SK-N-SH treated with all-trans-retinoic acid at 6 μM for 48 hours (cell line): ENCODE data around the gene CHMP2B.

ENCODE experiments used
- ATAC-seq: fragments of 200-7000 bp; cut with Tn5 transposase; 3 replicates; pipeline ENCODE4 v1.9.1; 2020; ENCODE audit warnings: mild to moderate bottlenecking, moderate library complexity
- ARNTL ChIP-seq: fragments of 450-650 bp; formaldehyde crosslinking; IDR thresholded peaks from 2 replicates; pipeline ENCODE4 v1.5.0; 2020; ENCODE audit warnings: low read depth, mild to moderate bottlenecking, moderate library complexity, borderline replicate concordance
- BACH2 ChIP-seq: fragments of 250-450 bp; sonication (Bioruptor Pico); IDR thresholded peaks from 2 replicates; pipeline ENCODE4 v1.9.0; 2021; ENCODE audit warnings: mild to moderate bottlenecking, borderline replicate concordance
- CREB5 ChIP-seq: fragments of 250-450 bp; sonication (Bioruptor Pico); IDR thresholded peaks from 2 replicates; pipeline ENCODE4 v1.5.1; 2020; ENCODE audit warnings: low read depth, mild to moderate bottlenecking, moderate library complexity
- CSDC2 ChIP-seq: fragments of 250-450 bp; sonication (Bioruptor Pico); IDR thresholded peaks from 2 replicates; pipeline ENCODE4 v1.5.0; 2020; ENCODE audit warnings: mild to moderate bottlenecking, moderate library complexity
- CSRNP3 ChIP-seq: fragments of 250-450 bp; sonication (Bioruptor Pico); IDR thresholded peaks from 2 replicates; pipeline ENCODE4 v1.5.1; 2021; ENCODE audit warnings: mild to moderate bottlenecking, moderate library complexity
- ESRRG ChIP-seq: fragments of 250-450 bp; sonication (Bioruptor Pico); IDR thresholded peaks from 2 replicates; pipeline ENCODE4 v1.6.1; 2021; ENCODE audit warnings: mild to moderate bottlenecking
- GLIS3 ChIP-seq: fragments of 250-450 bp; sonication (Bioruptor Pico); IDR thresholded peaks from 2 replicates; pipeline ENCODE4 v1.5.0; 2020; ENCODE audit warnings: mild to moderate bottlenecking, moderate library complexity
- ISL1 ChIP-seq: fragments of 250-450 bp; sonication (Bioruptor Pico); IDR thresholded peaks from 2 replicates; pipeline ENCODE4 v2.1.2; 2022; ENCODE audit warnings: mild to moderate bottlenecking, moderate library complexity
- OSR1 ChIP-seq: fragments of 250-450 bp; sonication (Bioruptor Pico); IDR thresholded peaks from 2 replicates; pipeline ENCODE4 v1.8.0; 2022; ENCODE audit warnings: moderate library complexity, mild to moderate bottlenecking, inconsistent platforms
- PPARA ChIP-seq: fragments of 250-450 bp; sonication (Bioruptor Pico); IDR thresholded peaks from 2 replicates; pipeline ENCODE4 v1.5.0; 2020; ENCODE audit warnings: mild to moderate bottlenecking, borderline replicate concordance
- RARB ChIP-seq: fragments of 250-450 bp; sonication (Bioruptor Pico); IDR thresholded peaks from 2 replicates; pipeline ENCODE4 v1.8.0; 2021; ENCODE audit warnings: mild to moderate bottlenecking, moderate library complexity
- SNAI2 ChIP-seq: fragments of 250-450 bp; sonication (Bioruptor Pico); IDR thresholded peaks from 2 replicates; pipeline ENCODE4 v1.5.0; 2020; ENCODE audit warnings: mild to moderate bottlenecking, moderate library complexity
- TCF4 ChIP-seq: fragments of 250-450 bp; sonication (Bioruptor Pico); IDR thresholded peaks from 2 replicates; pipeline ENCODE4 v1.8.0; 2021; ENCODE audit warnings: mild to moderate bottlenecking, moderate library complexity, borderline replicate concordance
- ZC3H10 ChIP-seq: fragments of 250-450 bp; sonication (Bioruptor Pico); IDR thresholded peaks from 2 replicates; pipeline ENCODE4 v1.5.1; 2021; ENCODE audit warnings: mild to moderate bottlenecking, moderate library complexity
- ZFP3 ChIP-seq: fragments of 250-450 bp; sonication (Bioruptor Pico); IDR thresholded peaks from 2 replicates; pipeline ENCODE4 v1.5.0; 2020; ENCODE audit warnings: mild to moderate bottlenecking, moderate library complexity
- ZFP30 ChIP-seq: fragments of 450-650 bp; formaldehyde crosslinking; IDR thresholded peaks from 2 replicates; pipeline ENCODE4 v1.5.0; 2022; ENCODE audit warnings: mild to moderate bottlenecking, moderate library complexity
- ZNF565 ChIP-seq: fragments of 450-650 bp; formaldehyde crosslinking; conservative IDR thresholded peaks from 2 replicates; pipeline ENCODE4 v1.5.0; 2020; ENCODE audit warnings: low read depth, mild to moderate bottlenecking, moderate library complexity
- ZNF70 ChIP-seq: fragments of 450-650 bp; formaldehyde crosslinking; IDR thresholded peaks from 2 replicates; pipeline ENCODE4 v1.5.0; 2020; ENCODE audit warnings: mild to moderate bottlenecking, moderate library complexity
- ZNF8 ChIP-seq: fragments of 450-650 bp; formaldehyde crosslinking; IDR thresholded peaks from 2 replicates; pipeline ENCODE4 v1.5.0; 2020; ENCODE audit warnings: mild to moderate bottlenecking, moderate library complexity
- TF ChIP-seq, protein P1 (sequence below): fragments of 250-450 bp; sonication (Bioruptor Pico); IDR thresholded peaks from 2 replicates; pipeline ENCODE4 v1.5.0; 2020; ENCODE audit warnings: mild to moderate bottlenecking, moderate library complexity
- TF ChIP-seq, protein P2 (sequence below): fragments of 250-450 bp; sonication (Bioruptor Pico); IDR thresholded peaks from 2 replicates; pipeline ENCODE4 v1.8.0; 2020; ENCODE audit warnings: mild to moderate bottlenecking, moderate library complexity, borderline replicate concordance
- TF ChIP-seq, protein P3 (sequence below): fragments of 250-450 bp; sonication (Bioruptor Pico); IDR thresholded peaks from 2 replicates; pipeline ENCODE4 v1.8.0; 2021; ENCODE audit warnings: low read depth, mild to moderate bottlenecking, moderate library complexity, borderline replicate concordance

CHMP2B gene

DNA sequence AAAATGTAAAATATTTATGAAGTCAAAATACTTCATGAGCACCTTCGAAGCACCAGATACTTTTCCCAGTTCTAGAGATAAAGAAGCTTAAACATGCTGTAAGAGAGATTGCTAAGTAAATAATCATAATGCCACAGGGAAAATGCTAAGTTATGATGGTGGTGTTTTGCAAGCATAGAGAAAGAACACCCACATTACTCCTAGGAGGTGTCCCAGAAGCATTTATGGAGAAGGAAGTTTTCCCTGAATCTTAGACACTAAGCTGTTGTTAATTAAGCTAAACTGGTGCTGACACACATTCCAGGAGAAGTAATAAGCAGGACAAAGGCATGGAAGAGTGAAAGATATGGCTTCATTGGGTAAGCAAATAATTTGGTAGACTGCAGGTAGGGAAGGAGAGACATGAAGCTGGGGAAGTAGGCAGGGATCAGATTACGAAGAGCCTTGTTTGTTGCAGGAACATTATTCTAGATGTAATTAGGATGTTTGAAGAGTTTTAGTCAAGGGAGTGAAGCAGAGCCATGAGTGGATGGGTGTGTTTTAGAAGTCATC, 40.4 kb upstream of the CHMP2B start:
- no peak for TF ChIP-seq ZNF8 (CRISPR knock-in tag)
- TF ChIP-seq OSR1 (CRISPR knock-in tag) = no peak
- TF ChIP-seq TCF4 (CRISPR knock-in tag) = no peak
- no peak for TF ChIP-seq ZC3H10
- no peak for TF ChIP-seq SNAI2
- no peak for TF ChIP-seq ISL1 (CRISPR knock-in tag)
- TF ChIP-seq PPARA (CRISPR knock-in tag) = no peak
- TF ChIP-seq CSDC2 (CRISPR knock-in tag) = no peak
- TF ChIP-seq ESRRG (CRISPR knock-in tag) = no peak
- no peak for ATAC-seq

- no peak for ATAC-seq
- no peak for TF ChIP-seq ZNF70 (CRISPR knock-in tag)
- TF ChIP-seq ZNF565 (CRISPR knock-in tag) = no peak
- no peak for TF ChIP-seq ESRRG (CRISPR knock-in tag)
- TF ChIP-seq, protein P1, sequence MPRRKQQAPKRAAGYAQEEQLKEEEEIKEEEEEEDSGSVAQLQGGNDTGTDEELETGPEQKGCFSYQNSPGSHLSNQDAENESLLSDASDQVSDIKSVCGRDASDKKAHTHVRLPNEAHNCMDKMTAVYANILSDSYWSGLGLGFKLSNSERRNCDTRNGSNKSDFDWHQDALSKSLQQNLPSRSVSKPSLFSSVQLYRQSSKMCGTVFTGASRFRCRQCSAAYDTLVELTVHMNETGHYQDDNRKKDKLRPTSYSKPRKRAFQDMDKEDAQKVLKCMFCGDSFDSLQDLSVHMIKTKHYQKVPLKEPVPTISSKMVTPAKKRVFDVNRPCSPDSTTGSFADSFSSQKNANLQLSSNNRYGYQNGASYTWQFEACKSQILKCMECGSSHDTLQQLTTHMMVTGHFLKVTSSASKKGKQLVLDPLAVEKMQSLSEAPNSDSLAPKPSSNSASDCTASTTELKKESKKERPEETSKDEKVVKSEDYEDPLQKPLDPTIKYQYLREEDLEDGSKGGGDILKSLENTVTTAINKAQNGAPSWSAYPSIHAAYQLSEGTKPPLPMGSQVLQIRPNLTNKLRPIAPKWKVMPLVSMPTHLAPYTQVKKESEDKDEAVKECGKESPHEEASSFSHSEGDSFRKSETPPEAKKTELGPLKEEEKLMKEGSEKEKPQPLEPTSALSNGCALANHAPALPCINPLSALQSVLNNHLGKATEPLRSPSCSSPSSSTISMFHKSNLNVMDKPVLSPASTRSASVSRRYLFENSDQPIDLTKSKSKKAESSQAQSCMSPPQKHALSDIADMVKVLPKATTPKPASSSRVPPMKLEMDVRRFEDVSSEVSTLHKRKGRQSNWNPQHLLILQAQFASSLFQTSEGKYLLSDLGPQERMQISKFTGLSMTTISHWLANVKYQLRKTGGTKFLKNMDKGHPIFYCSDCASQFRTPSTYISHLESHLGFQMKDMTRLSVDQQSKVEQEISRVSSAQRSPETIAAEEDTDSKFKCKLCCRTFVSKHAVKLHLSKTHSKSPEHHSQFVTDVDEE (CRISPR knock-in tag) = no peak
- TF ChIP-seq, protein P2, sequence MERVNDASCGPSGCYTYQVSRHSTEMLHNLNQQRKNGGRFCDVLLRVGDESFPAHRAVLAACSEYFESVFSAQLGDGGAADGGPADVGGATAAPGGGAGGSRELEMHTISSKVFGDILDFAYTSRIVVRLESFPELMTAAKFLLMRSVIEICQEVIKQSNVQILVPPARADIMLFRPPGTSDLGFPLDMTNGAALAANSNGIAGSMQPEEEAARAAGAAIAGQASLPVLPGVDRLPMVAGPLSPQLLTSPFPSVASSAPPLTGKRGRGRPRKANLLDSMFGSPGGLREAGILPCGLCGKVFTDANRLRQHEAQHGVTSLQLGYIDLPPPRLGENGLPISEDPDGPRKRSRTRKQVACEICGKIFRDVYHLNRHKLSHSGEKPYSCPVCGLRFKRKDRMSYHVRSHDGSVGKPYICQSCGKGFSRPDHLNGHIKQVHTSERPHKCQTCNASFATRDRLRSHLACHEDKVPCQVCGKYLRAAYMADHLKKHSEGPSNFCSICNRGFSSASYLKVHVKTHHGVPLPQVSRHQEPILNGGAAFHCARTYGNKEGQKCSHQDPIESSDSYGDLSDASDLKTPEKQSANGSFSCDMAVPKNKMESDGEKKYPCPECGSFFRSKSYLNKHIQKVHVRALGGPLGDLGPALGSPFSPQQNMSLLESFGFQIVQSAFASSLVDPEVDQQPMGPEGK (CRISPR knock-in tag) = no peak
- no peak for TF ChIP-seq SNAI2
- no peak for TF ChIP-seq ISL1 (CRISPR knock-in tag)
- TF ChIP-seq ZC3H10 = no peak
- no peak for TF ChIP-seq ARNTL (CRISPR knock-in tag)
- no peak for TF ChIP-seq BACH2 (CRISPR knock-in tag)
- TF ChIP-seq ZFP30 = no peak
- TF ChIP-seq PPARA (CRISPR knock-in tag) = no peak
- TF ChIP-seq CSRNP3 (CRISPR knock-in tag) = no peak
- TF ChIP-seq OSR1 (CRISPR knock-in tag) = no peak
- TF ChIP-seq ZFP3 (CRISPR knock-in tag) = no peak
- no peak for TF ChIP-seq CREB5
- no peak for TF ChIP-seq GLIS3 (CRISPR knock-in tag)
- TF ChIP-seq TCF4 (CRISPR knock-in tag) = no peak
- no peak for TF ChIP-seq RARB (CRISPR knock-in tag)
- no peak for TF ChIP-seq CSDC2 (CRISPR knock-in tag)
These were observed 35.9 kb upstream of the CHMP2B start for GRCh38 chr3:87191175-87191574.

DNA sequence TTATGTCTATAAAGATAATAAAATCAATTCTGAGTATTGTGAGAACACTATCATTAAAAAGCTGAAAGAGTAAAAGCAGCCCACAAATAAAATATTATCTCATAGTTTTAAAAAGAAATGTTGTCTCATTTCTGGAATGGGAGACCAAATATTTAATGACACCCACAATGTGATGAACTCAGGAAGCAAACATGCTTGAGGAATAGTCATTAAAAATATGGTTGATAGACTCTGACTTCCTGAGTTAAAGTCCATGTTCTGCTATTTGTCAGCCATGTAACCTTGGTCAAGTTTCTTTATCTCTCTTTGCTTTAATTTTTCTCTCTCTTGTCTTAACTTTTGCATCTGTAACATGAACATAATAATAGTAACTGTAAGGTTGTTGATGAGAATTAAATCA, 35.5 kb upstream of the CHMP2B start:
- ATAC-seq = no peak
- TF ChIP-seq TCF4 (CRISPR knock-in tag) (no peak), ARNTL (CRISPR knock-in tag) (no peak), CSRNP3 (CRISPR knock-in tag) (no peak), ZC3H10 (no peak), ISL1 (CRISPR knock-in tag) (no peak), ESRRG (CRISPR knock-in tag) (no peak), CSDC2 (CRISPR knock-in tag) (no peak), PPARA (CRISPR knock-in tag) (no peak), RARB (CRISPR knock-in tag) (no peak)
- TF ChIP-seq, protein P2 (CRISPR knock-in tag) = no peak
- TF ChIP-seq, protein P3, sequence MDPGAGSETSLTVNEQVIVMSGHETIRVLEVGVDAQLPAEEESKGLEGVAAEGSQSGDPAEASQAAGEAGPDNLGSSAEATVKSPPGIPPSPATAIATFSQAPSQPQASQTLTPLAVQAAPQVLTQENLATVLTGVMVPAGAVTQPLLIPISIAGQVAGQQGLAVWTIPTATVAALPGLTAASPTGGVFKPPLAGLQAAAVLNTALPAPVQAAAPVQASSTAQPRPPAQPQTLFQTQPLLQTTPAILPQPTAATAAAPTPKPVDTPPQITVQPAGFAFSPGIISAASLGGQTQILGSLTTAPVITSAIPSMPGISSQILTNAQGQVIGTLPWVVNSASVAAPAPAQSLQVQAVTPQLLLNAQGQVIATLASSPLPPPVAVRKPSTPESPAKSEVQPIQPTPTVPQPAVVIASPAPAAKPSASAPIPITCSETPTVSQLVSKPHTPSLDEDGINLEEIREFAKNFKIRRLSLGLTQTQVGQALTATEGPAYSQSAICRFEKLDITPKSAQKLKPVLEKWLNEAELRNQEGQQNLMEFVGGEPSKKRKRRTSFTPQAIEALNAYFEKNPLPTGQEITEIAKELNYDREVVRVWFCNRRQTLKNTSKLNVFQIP (CRISPR knock-in tag) = no peak
